HG03520 (cell line): ENCODE results near the gene DBH.

ENCODE experiments used
- ATAC-seq: cut with Tn5 transposase; IDR thresholded peaks from one replicate; pipeline ENCODE4 v1.9.1; 2021; ENCODE audit warnings: mild to moderate bottlenecking, moderate library complexity; ENCODE audit not compliant: unreplicated experiment

Gene DBH

GRCh38 chr9:133603135-133603927, 32.8 kb upstream of the DBH start:
- no peak for ATAC-seq

- ATAC-seq: no peak
These were observed 31.9 kb upstream of the DBH start for GRCh38 chr9:133604214-133604613.

GRCh38 chr9:133604856-133605255, 31.3 kb upstream of the DBH start:
- ATAC-seq: no peak

- no peak for ATAC-seq
These were observed 30.7 kb upstream of the DBH start for GRCh38 chr9:133605446-133605845.

- ATAC-seq: no peak
These were observed 30.1 kb upstream of the DBH start for GRCh38 chr9:133605856-133606707.

- no peak for ATAC-seq
These were observed 29.5 kb upstream of the DBH start for GRCh38 chr9:133606708-133607025.

GRCh38 chr9:133607381-133607780, 28.8 kb upstream of the DBH start:
- ATAC-seq: no peak

- no peak for ATAC-seq
These were observed 28.2 kb upstream of the DBH start for GRCh38 chr9:133607976-133608375.

GRCh38 chr9:133608382-133608781, 27.8 kb upstream of the DBH start:
- no peak for ATAC-seq

GRCh38 chr9:133608889-133609288, 27.3 kb upstream of the DBH start:
- no peak for ATAC-seq

GRCh38 chr9:133609311-133610098, 26.7 kb upstream of the DBH start, which contains the start of gene FAM163B:
FAM163B (minus strand) TSS chr9:133609389; CDS start chr9:133580223, 29,166 bp downstream.
- no peak for ATAC-seq

- no peak for ATAC-seq
These were observed 25.3 kb upstream of the DBH start for GRCh38 chr9:133610845-133611244.

GRCh38 chr9:133612051-133612450, 24.1 kb upstream of the DBH start:
- no peak for ATAC-seq

GRCh38 chr9:133612816-133613215, 23.3 kb upstream of the DBH start:
- ATAC-seq: no peak

- no peak for ATAC-seq
These were observed 22.7 kb upstream of the DBH start for GRCh38 chr9:133613432-133613831.

GRCh38 chr9:133614056-133614455, 22.1 kb upstream of the DBH start:
- ATAC-seq: no peak

GRCh38 chr9:133614678-133615077, 21.5 kb upstream of the DBH start:
- no peak for ATAC-seq

GRCh38 chr9:133615186-133615585, 21.0 kb upstream of the DBH start:
- no peak for ATAC-seq

GRCh38 chr9:133615606-133616188, 20.5 kb upstream of the DBH start:
- no peak for ATAC-seq

GRCh38 chr9:133616643-133617405, 19.3 kb upstream of the DBH start:
- ATAC-seq: no peak
